KMS-11 (cell line): Measurements from ENCODE around the gene BMP6.

Source experiments
- H2AFZ ChIP-seq: fragments of 200-600 bp; sonication (generic); 2 replicates; pipeline ENCODE4 v1.6.1; 2016; ENCODE audit warnings: antibody characterized with exemption, mixed run types, low read depth
- H3K27ac ChIP-seq: fragments of 200-600 bp; sonication (generic); 2 replicates; pipeline ENCODE4 v1.6.1; 2016; ENCODE audit warnings: mild to moderate bottlenecking, mixed run types
- H3K27me3 ChIP-seq: fragments of 200-600 bp; sonication (generic); 2 replicates; pipeline ENCODE4 v1.6.1; 2017; ENCODE audit warnings: mild to moderate bottlenecking, low read depth, mixed run types, moderate library complexity; ENCODE audit not compliant: insufficient read depth
- H3K36me3 ChIP-seq: fragments of 200-600 bp; sonication (generic); 2 replicates; pipeline ENCODE4 v1.6.1; 2017; ENCODE audit warnings: mild to moderate bottlenecking, mixed run types; ENCODE audit not compliant: insufficient read depth
- H3K4me1 ChIP-seq: fragments of 200-600 bp; sonication (generic); 2 replicates; pipeline ENCODE4 v1.6.1; 2016; ENCODE audit warnings: mild to moderate bottlenecking, low read depth, mixed run types; ENCODE audit not compliant: poor library complexity, severe bottlenecking
- H3K4me2 ChIP-seq: fragments of 200-600 bp; sonication (generic); 2 replicates; pipeline ENCODE4 v1.7.0; 2016; ENCODE audit warnings: mild to moderate bottlenecking, mixed run types
- H3K4me3 ChIP-seq: fragments of 200-600 bp; sonication (generic); IDR thresholded peaks from 2 replicates; pipeline ENCODE4 v1.6.1; 2017; ENCODE audit warnings: low read depth, low read length, mixed read lengths; ENCODE audit not compliant: insufficient read depth
- H3K79me2 ChIP-seq: fragments of 200-600 bp; sonication (generic); 2 replicates; pipeline ENCODE4 v1.6.1; 2016; ENCODE audit warnings: low read depth, mixed run types; ENCODE audit not compliant: insufficient read depth
- H3K9ac ChIP-seq: fragments of 200-600 bp; sonication (generic); 2 replicates; pipeline ENCODE4 v1.6.1; 2016; ENCODE audit warnings: mild to moderate bottlenecking, mixed run types
- H4K20me1 ChIP-seq: fragments of 200-600 bp; sonication (generic); 2 replicates; pipeline ENCODE4 v1.6.1; 2016; ENCODE audit warnings: mild to moderate bottlenecking, mixed run types; ENCODE audit not compliant: insufficient read depth
- CTCF ChIP-seq: fragments of 200-600 bp; sonication (generic); conservative IDR thresholded peaks from 2 replicates; pipeline ENCODE4 v1.6.1; 2017; ENCODE audit warnings: low read depth, mild to moderate bottlenecking, antibody characterized with exemption, low read length, moderate library complexity, mixed read lengths

The BMP6 gene

DNA sequence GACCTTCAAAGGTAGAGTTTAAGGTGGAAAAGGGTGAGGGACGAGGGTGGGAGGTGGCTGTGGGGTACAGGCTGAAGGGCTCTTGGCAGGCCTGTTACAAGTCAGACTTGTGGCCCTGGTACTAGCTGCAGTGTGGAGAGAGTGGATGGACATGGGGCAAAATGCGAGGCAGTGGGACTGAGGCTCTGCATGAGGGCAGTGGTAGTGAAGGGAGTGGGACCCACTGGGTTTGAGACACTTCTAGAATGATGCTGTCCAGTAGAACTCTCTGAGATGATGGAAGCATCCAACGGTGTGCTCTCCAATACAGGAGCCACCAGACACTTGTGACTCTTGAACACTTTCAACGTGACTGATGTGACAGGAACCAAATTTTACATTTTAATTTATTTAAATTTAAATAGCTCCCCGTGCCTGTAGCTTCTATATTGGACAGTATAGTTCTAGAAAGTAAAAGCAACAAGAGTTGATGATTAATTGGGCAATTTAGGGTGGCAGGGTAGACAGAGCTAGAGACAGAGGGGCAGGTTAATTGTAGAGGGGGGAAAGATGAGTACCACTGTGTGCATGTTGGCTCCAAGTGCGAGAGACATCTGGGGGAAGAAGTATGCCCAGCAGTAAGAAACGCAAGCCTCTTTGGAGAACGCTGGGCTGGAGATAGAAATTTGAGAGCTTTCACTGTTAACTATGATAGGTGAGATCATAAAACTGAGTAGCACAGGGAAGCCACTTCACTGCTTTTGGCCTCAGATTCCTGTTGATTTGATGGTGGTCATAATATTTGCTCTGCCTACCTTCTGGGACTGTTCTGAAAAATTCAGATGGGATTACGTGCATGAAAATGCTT lies 107.2 kb downstream of the BMP6 start:
- Histone ChIP-seq H3K36me3 (no peaks in the 10 kb centered on the region), H3K4me2 (no peak overlapping the region), H3K27ac (no peak overlapping the region), H3K4me3 (no peak overlapping the region), H3K79me2 (0 out of 2 replicates have a peak, but pooled peaks cover 5% of the 10 kb centered on the region), H3K4me1 (no peaks in the 10 kb centered on the region), H2AFZ (no peak overlapping the region), H4K20me1 (no peaks in the 10 kb centered on the region), H3K27me3 (no peaks in the 10 kb centered on the region), H3K9ac (no peak overlapping the region)
- no peak for TF ChIP-seq CTCF

- Histone ChIP-seq H3K4me3 (no peak overlapping the region), H2AFZ (no peak overlapping the region), H3K27ac (no peak overlapping the region), H3K4me2 (no peak overlapping the region), H3K79me2 (0 out of 2 replicates have a peak, but pooled peaks cover 5% of the 10 kb centered on the region), H3K4me1 (no peaks in the 10 kb centered on the region), H3K27me3 (no peaks in the 10 kb centered on the region), H3K9ac (no peak overlapping the region), H3K36me3 (no peaks in the 10 kb centered on the region), H4K20me1 (no peaks in the 10 kb centered on the region)
- TF ChIP-seq CTCF: no peak
Measured at GRCh38 chr6:7833751-7834070, 107.8 kb downstream of the BMP6 start.

- H3K4me3 ChIP-seq: no peak overlapping the region
- H2AFZ ChIP-seq: no peak overlapping the region
- no peaks in the 10 kb centered on the region for H3K36me3 ChIP-seq
- no peak for TF ChIP-seq CTCF
- 0 out of 2 replicates have a peak, but pooled peaks cover 5% of the 10 kb centered on the region for H3K79me2 ChIP-seq
- H3K27me3 ChIP-seq: no peaks in the 10 kb centered on the region
- no peak overlapping the region for H3K9ac ChIP-seq
- H3K4me1 ChIP-seq: no peaks in the 10 kb centered on the region
- H3K27ac ChIP-seq: no peak overlapping the region
- H3K4me2 ChIP-seq: no peak overlapping the region
- no peaks in the 10 kb centered on the region for H4K20me1 ChIP-seq
Measured at GRCh38 chr6:7836371-7837026, 110.6 kb downstream of the BMP6 start.

DNA sequence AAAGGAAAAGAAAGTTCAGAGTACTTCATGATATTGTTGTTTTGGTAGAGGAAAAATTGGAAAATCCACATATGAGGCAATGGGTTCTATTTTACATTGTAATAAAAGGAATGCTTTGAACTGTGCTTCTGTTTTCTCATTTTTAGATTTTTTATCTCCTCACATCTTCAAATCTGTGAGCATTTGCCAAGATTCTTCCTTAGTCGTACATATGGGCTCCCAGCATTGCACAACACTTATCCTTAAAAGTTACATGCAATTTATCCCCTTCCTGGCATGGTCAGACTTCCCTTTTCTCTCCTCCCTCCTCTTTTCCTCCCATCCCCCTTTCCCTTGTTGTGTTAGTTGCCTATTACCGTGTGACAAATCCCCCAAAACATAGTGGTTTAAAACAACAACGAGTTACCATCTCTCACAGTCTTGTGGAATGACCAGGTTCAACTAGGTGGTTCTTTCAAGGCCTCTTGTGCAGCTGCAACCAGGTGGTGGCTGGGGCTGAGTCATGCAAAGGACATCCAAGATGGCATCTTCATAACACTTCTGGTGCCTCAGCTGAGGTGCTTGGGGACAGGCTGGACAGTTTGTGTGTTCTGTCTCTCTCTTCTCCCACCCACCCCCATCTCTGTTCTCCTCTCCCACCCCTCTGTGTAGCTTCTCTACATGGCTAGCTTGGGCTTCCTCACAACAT lies 116.0 kb downstream of the BMP6 start:
- no peak for TF ChIP-seq CTCF
- Histone ChIP-seq H3K79me2 (no peaks in the 10 kb centered on the region), H3K4me1 (peaks cover 12% of the 10 kb centered on the region), H2AFZ (no peak overlapping the region), H3K9ac (no peak overlapping the region), H3K27me3 (no peaks in the 10 kb centered on the region), H3K27ac (no peak overlapping the region), H3K4me2 (no peak overlapping the region), H3K4me3 (no peak overlapping the region), H4K20me1 (no peaks in the 10 kb centered on the region), H3K36me3 (peaks cover 4% of the 10 kb centered on the region; the same call in 1 of the 2 replicates)
